ENCODE results near the gene PKN3.

- TF ChIP-seq, protein P1, sequence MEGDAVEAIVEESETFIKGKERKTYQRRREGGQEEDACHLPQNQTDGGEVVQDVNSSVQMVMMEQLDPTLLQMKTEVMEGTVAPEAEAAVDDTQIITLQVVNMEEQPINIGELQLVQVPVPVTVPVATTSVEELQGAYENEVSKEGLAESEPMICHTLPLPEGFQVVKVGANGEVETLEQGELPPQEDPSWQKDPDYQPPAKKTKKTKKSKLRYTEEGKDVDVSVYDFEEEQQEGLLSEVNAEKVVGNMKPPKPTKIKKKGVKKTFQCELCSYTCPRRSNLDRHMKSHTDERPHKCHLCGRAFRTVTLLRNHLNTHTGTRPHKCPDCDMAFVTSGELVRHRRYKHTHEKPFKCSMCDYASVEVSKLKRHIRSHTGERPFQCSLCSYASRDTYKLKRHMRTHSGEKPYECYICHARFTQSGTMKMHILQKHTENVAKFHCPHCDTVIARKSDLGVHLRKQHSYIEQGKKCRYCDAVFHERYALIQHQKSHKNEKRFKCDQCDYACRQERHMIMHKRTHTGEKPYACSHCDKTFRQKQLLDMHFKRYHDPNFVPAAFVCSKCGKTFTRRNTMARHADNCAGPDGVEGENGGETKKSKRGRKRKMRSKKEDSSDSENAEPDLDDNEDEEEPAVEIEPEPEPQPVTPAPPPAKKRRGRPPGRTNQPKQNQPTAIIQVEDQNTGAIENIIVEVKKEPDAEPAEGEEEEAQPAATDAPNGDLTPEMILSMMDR (IDR thresholded peaks at IDR 0.05): no peak
- TF ChIP-seq POLR2A (IDR thresholded peaks at IDR 0.05) (no peak), EP300 (IDR thresholded peaks at IDR 0.05) (peak in 1 of 2 donors; percentile 18)
These were observed 18.8 kb upstream of the PKN3 start for GRCh38 chr9:128683340-128684064.

Measured in tibial nerve (tissue), 4 donors.